K562 (cell line): ENCODE data around the gene MED28. TPM values are rescaled to one million over a fixed set of nuclear protein-coding genes. Genes with fewer than 3 reads are reported as not detected.

Experiments used
- CBFA2T2 ChIP-seq: fragments of 450-650 bp; conservative IDR thresholded peaks from 2 replicates; pipeline ENCODE4 v1.6.1; 2017; ENCODE audit warnings: mild to moderate bottlenecking
- CREM ChIP-seq: IDR thresholded peaks from 2 replicates; pipeline ENCODE4 v1.6.1; 2014; ENCODE audit warnings: antibody characterized with exemption, low read depth
- MEIS2 ChIP-seq: fragments of 450-650 bp; IDR thresholded peaks from 2 replicates; pipeline ENCODE4 v1.6.1; 2014; ENCODE audit warnings: mild to moderate bottlenecking; ENCODE audit not compliant: partially characterized antibody
- PHF20 ChIP-seq: fragments of 450-650 bp; IDR thresholded peaks from 2 replicates; pipeline ENCODE4 v1.6.1; 2018; ENCODE audit not compliant: partially characterized antibody
- SIN3A ChIP-seq, 2 experiments: fragments of 150-350 bp in 1 of 2; IDR thresholded peaks; 2 replicates each; pipeline ENCODE4 v1.6.1; 2011 to 2016; ENCODE audit warnings: borderline replicate concordance in 2 of 2, low read depth in 2 of 2, low read length in 2 of 2, mild to moderate bottlenecking in 2 of 2, moderate library complexity in 2 of 2; ENCODE audit not compliant: control insufficient read depth in 1 of 2
- YY1 ChIP-seq, 3 experiments: IDR thresholded peaks; 2 replicates each; pipeline ENCODE4 v1.6.1; 2011; ENCODE audit warnings: low read length in 2 of 3, mild to moderate bottlenecking in 2 of 3, moderate library complexity in 2 of 3, borderline replicate concordance in 1 of 3, control low read depth in 1 of 3, low read depth in 1 of 3; ENCODE audit not compliant: insufficient read depth in 3 of 3, insufficient replicate concordance in 2 of 3, control insufficient read depth in 1 of 3, insufficient read length in 1 of 3; ENCODE audit errors: extremely low read depth in 1 of 3
- polyA plus RNA-seq, 8 experiments: library from polyadenylated mRNA; depleted of rRNA in 4 of 8; stranded (reverse) in 5 of 8; unstranded in 3 of 8; fragments of >200 nt; fragmentation: Nextera tagmentation in 2 of 8; fragmentation: Illumina TruSeq in 1 of 8; extraction: Ambion mirVana in 2 of 8; extraction: Trizol in 1 of 8; gene quantifications; 2 replicates each; pipeline versions ENCODE4 v1.2.1 to v1.2.3, GENCODE V29; 2011 to 2014; ENCODE audit warnings: inconsistent platforms in 1 of 8, missing spikeins in 1 of 8
- total RNA-seq, 7 experiments: library from RNA; depleted of rRNA in 6 of 7; stranded (reverse); fragments of >200 nt in 6 of 7; fragmentation: Illumina TruSeq in 2 of 7; extraction: Trizol in 2 of 7; gene quantifications; 2 replicates each; pipeline versions ENCODE4 v1.2.1 to v1.2.3, GENCODE V29; 2011 to 2021; ENCODE audit warnings: low replicate concordance in 1 of 7
- TF ChIP-seq, protein P1 (sequence below): sonication (generic); formaldehyde crosslinking; IDR thresholded peaks from 2 replicates; pipeline ENCODE4 v1.8.0; 2022; ENCODE audit warnings: missing genetic modification reagents, mild to moderate bottlenecking, borderline replicate concordance
- TF ChIP-seq, protein P2 (sequence below): sonication (generic); formaldehyde crosslinking; IDR thresholded peaks from 2 replicates; pipeline ENCODE4 v1.8.0; 2022; ENCODE audit warnings: mild to moderate bottlenecking, missing genetic modification reagents, borderline replicate concordance

The MED28 gene
- total and polyA plus RNA-seq, 9 of the 15 experiments (the other 6 are each of a cell fraction or from before 2014, with no cell fraction given) = 15.5 to 93.8 (median 50.5) TPM

DNA sequence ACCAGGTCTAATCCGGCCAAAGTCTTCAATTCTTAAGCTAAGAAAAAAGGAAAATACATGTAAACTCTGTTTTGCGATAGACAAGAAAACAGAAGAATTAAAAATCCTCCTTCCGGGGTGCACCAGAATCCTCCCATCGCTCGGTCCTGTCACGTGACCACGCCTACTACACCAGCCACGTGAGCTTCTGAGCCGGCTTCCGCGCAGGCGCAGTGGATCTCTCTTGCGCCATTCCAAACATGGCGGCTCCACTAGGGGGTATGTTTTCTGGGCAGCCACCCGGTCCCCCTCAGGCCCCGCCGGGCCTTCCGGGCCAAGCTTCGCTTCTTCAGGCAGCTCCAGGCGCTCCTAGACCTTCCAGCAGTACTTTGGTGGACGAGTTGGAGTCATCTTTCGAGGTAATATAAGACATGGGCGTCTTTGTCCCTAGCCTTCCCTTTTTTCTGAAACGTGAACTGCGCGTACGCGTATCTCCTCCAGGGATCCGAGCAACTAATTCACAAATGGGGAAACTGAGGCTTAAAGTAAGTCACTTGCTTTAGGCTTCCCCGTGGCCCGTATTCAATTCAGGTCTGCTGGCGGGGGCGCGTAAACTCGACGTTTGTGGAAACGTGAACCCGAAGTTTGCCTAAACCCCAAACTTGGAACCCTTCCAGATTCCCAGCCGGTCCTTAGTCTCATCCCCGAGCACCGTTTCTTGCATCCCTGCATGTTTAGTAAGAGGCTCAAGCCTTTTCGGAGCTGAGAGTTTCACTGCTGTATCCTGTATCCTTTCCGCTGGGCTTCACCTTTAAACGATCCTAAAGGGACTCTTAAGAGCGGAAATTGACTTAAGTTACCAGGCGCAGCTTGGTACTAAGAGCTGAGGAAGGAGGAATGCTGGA is at the start of gene MED28 (continued):
- TF ChIP-seq CBFA2T2 = peak; percentile 98
- TF ChIP-seq, protein P1, sequence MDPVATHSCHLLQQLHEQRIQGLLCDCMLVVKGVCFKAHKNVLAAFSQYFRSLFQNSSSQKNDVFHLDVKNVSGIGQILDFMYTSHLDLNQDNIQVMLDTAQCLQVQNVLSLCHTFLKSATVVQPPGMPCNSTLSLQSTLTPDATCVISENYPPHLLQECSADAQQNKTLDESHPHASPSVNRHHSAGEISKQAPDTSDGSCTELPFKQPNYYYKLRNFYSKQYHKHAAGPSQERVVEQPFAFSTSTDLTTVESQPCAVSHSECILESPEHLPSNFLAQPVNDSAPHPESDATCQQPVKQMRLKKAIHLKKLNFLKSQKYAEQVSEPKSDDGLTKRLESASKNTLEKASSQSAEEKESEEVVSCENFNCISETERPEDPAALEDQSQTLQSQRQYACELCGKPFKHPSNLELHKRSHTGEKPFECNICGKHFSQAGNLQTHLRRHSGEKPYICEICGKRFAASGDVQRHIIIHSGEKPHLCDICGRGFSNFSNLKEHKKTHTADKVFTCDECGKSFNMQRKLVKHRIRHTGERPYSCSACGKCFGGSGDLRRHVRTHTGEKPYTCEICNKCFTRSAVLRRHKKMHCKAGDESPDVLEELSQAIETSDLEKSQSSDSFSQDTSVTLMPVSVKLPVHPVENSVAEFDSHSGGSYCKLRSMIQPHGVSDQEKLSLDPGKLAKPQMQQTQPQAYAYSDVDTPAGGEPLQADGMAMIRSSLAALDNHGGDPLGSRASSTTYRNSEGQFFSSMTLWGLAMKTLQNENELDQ (CRISPR knock-in tag) = 0 out of 2 replicates have a peak, but pooled peaks have one; percentile 14
- TF ChIP-seq YY1 (IDR thresholded peaks at IDR 0.05; ENCODE audit: borderline replicate concordance in 1 of 3, control insufficient read depth in 1 of 3, extremely low read depth in 1 of 3, insufficient read depth in 3 of 3, insufficient read length in 1 of 3, insufficient replicate concordance in 2 of 3, low read depth in 1 of 3, low read length in 2 of 3) = peak; percentile 74 to 98 (median 97)
- TF ChIP-seq, protein P2, sequence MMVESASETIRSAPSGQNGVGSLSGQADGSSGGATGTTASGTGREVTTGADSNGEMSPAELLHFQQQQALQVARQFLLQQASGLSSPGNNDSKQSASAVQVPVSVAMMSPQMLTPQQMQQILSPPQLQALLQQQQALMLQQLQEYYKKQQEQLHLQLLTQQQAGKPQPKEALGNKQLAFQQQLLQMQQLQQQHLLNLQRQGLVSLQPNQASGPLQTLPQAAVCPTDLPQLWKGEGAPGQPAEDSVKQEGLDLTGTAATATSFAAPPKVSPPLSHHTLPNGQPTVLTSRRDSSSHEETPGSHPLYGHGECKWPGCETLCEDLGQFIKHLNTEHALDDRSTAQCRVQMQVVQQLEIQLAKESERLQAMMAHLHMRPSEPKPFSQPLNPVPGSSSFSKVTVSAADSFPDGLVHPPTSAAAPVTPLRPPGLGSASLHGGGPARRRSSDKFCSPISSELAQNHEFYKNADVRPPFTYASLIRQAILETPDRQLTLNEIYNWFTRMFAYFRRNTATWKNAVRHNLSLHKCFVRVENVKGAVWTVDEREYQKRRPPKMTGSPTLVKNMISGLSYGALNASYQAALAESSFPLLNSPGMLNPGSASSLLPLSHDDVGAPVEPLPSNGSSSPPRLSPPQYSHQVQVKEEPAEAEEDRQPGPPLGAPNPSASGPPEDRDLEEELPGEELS (CRISPR knock-in tag) = no peak
- TF ChIP-seq CREM = peak; percentile 43; the same call in 1 of the 2 replicates
- TF ChIP-seq MEIS2 = peak; percentile 70
- TF ChIP-seq PHF20 = peak; percentile 90
- TF ChIP-seq SIN3A (IDR thresholded peaks at IDR 0.05; ENCODE audit: borderline replicate concordance in 2 of 2, control insufficient read depth in 1 of 2, low read depth in 2 of 2, low read length in 2 of 2) = peak; percentile 69 to 87; a peak in 2 of 4 replicates
